Measurements from ENCODE around the gene IFI35.
A peak's percentile ranks its signal among the peaks of the same experiment; 100 is the strongest.
"Not testable (repeated sequence)": the region's sequence is repeated elsewhere in the genome, so short reads cannot be mapped to it uniquely, and the experiment has no call there.

IFI35 gene

GRCh38 chr17:43006639-43007551 is at the start of gene IFI35:
Gene IFI35, plus strand, starts transcription at chr17:43006784. Its CDS starts 164 bp downstream, at chr17:43006948.
- peak; percentile 94 for DNase-seq (ENCODE audit: low read depth)
- H3K4me3 ChIP-seq (ENCODE audit: low read depth, low read length), result peak within 1 kb of the TSS; percentile 74
- peak; percentile 25 for TF ChIP-seq CTCF (conservative IDR thresholded peaks at IDR 0.05; ENCODE audit: low read depth, low read length)

GRCh38 chr17:42964161-42964932 is 42.2 kb upstream of the IFI35 start, which contains the start of gene AARSD1:
Gene AARSD1, minus strand, starts transcription at chr17:42964454. Its CDS starts 14 bp downstream, at chr17:42964440.
- peak; percentile 95 for DNase-seq (ENCODE audit: low read depth)
- TF ChIP-seq CTCF (conservative IDR thresholded peaks at IDR 0.05; ENCODE audit: low read depth, low read length), result no peak
- peak within 1 kb of the TSS; percentile 83 for H3K4me3 ChIP-seq (ENCODE audit: low read depth, low read length)

GRCh38 chr17:42967925-42968324 is 38.7 kb upstream of the IFI35 start:
- TF ChIP-seq CTCF (conservative IDR thresholded peaks at IDR 0.05; ENCODE audit: low read depth, low read length), result no peak
- no peak overlapping the region for H3K4me3 ChIP-seq (ENCODE audit: low read depth, low read length)
- no peak for DNase-seq (ENCODE audit: low read depth)

- TF ChIP-seq CTCF (conservative IDR thresholded peaks at IDR 0.05; ENCODE audit: low read depth, low read length), result no peak
- H3K4me3 ChIP-seq (ENCODE audit: low read depth, low read length), result no peak overlapping the region
- DNase-seq (ENCODE audit: low read depth), result peak; percentile 37
These were observed 37.5 kb upstream of the IFI35 start for GRCh38 chr17:42969001-42969581.

- TF ChIP-seq CTCF (conservative IDR thresholded peaks at IDR 0.05; ENCODE audit: low read depth, low read length), result no peak
- no peak overlapping the region for H3K4me3 ChIP-seq (ENCODE audit: low read depth, low read length)
- DNase-seq (ENCODE audit: low read depth), result no peak
These were observed 35.0 kb upstream of the IFI35 start for GRCh38 chr17:42971589-42971988.

GRCh38 chr17:42973323-42973722 is 33.3 kb upstream of the IFI35 start:
- not testable (repeated sequence) for H3K4me3 ChIP-seq (ENCODE audit: low read depth, low read length); DNase-seq (ENCODE audit: low read depth)

GRCh38 chr17:42975265-42975664 is 31.3 kb upstream of the IFI35 start:
- DNase-seq (ENCODE audit: low read depth), result no peak
- no peak overlapping the region for H3K4me3 ChIP-seq (ENCODE audit: low read depth, low read length)
- TF ChIP-seq CTCF (conservative IDR thresholded peaks at IDR 0.05; ENCODE audit: low read depth, low read length), result no peak

- H3K4me3 ChIP-seq (ENCODE audit: low read depth, low read length); DNase-seq (ENCODE audit: low read depth): not testable (repeated sequence)
These were observed 30.9 kb upstream of the IFI35 start for GRCh38 chr17:42975701-42976100.
